H1 (cell line): ENCODE measurements around the gene INVS. TPM values are rescaled to one million over a fixed set of nuclear protein-coding genes. Genes with fewer than 3 reads are reported as not detected.

ENCODE experiments used
- CHD2 ChIP-seq: IDR thresholded peaks from 2 replicates; pipeline ENCODE4 v1.6.1; 2012; ENCODE audit warnings: low read length, improper control_type of control experiment
- SIRT6 ChIP-seq: IDR thresholded peaks from one replicate; pipeline ENCODE4 v1.7.1; 2012; ENCODE audit warnings: low read length, inconsistent platforms
- SP1 ChIP-seq: IDR thresholded peaks from 2 replicates; pipeline ENCODE4 v1.6.1; 2011; ENCODE audit warnings: low read depth, low read length
- TAF7 ChIP-seq: optimal IDR thresholded peaks from 2 replicates; pipeline ENCODE3; 2011; ENCODE audit warnings: low read depth, mild to moderate bottlenecking, inconsistent platforms, low read length, moderate library complexity, borderline replicate concordance
- TBP ChIP-seq: IDR thresholded peaks from 2 replicates; pipeline ENCODE4 v1.6.1; 2011; ENCODE audit warnings: low read depth, low read length, improper control_type of control experiment
- polyA plus RNA-seq, 7 experiments: library from polyadenylated mRNA; depleted of rRNA in 3 of 7; stranded (reverse) in 5 of 7; unstranded in 2 of 7; fragments of >200 nt in 5 of 7; fragments of 200-250 nt in 2 of 7; gene quantifications; 1 replicate in 5 of 7; 2 replicates in 1 of 7; 4 replicates in 1 of 7; pipeline versions ENCODE4 v1.2.1 to v1.2.3, GENCODE V29; 2011 to 2013; ENCODE audit warnings: missing spikeins in 2 of 7, mixed read lengths in 2 of 7
- total RNA-seq: library from RNA; stranded (reverse); fragmentation: NEBNext Ultra II Directional; extraction: Animal tissue kit (Norgen Biotek cat#: 25700); gene quantifications from 2 replicates; pipeline ENCODE4 v1.2.1, GENCODE V29; 2021
- TF ChIP-seq, protein P1 (sequence below): fragments of 300-600 bp; sonication (generic); IDR thresholded peaks from 2 replicates; pipeline ENCODE4 v1.7.1; 2012; ENCODE audit warnings: low read length, moderate library complexity, mild to moderate bottlenecking, inconsistent platforms; ENCODE audit not compliant: insufficient replicate concordance

INVS gene
- total and polyA plus RNA-seq, 2 of the 8 experiments (the other 6 are each of a cell fraction or from before 2014, with no cell fraction given), result 4.1 to 6.9 TPM

DNA sequence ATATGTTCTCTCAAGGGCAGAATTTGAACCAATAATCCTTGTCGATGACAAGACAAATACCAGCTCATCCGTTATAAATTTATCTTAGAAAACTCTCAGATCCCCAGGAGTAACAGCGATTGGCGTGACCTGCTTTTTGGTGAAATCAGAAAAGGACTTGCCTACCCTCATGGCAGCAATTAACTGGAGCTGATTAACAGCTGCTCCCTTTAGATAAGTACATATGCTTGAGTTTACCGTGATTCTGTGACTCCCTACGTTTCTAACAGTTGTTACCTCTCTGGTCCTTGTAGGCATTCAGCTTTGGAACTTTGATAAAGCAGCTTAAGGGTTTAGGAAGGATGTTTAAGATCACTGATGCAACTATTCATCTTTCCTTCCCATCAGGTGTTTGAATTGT lies 2.6 kb downstream of the INVS start (continued):
- TF ChIP-seq, protein P1, sequence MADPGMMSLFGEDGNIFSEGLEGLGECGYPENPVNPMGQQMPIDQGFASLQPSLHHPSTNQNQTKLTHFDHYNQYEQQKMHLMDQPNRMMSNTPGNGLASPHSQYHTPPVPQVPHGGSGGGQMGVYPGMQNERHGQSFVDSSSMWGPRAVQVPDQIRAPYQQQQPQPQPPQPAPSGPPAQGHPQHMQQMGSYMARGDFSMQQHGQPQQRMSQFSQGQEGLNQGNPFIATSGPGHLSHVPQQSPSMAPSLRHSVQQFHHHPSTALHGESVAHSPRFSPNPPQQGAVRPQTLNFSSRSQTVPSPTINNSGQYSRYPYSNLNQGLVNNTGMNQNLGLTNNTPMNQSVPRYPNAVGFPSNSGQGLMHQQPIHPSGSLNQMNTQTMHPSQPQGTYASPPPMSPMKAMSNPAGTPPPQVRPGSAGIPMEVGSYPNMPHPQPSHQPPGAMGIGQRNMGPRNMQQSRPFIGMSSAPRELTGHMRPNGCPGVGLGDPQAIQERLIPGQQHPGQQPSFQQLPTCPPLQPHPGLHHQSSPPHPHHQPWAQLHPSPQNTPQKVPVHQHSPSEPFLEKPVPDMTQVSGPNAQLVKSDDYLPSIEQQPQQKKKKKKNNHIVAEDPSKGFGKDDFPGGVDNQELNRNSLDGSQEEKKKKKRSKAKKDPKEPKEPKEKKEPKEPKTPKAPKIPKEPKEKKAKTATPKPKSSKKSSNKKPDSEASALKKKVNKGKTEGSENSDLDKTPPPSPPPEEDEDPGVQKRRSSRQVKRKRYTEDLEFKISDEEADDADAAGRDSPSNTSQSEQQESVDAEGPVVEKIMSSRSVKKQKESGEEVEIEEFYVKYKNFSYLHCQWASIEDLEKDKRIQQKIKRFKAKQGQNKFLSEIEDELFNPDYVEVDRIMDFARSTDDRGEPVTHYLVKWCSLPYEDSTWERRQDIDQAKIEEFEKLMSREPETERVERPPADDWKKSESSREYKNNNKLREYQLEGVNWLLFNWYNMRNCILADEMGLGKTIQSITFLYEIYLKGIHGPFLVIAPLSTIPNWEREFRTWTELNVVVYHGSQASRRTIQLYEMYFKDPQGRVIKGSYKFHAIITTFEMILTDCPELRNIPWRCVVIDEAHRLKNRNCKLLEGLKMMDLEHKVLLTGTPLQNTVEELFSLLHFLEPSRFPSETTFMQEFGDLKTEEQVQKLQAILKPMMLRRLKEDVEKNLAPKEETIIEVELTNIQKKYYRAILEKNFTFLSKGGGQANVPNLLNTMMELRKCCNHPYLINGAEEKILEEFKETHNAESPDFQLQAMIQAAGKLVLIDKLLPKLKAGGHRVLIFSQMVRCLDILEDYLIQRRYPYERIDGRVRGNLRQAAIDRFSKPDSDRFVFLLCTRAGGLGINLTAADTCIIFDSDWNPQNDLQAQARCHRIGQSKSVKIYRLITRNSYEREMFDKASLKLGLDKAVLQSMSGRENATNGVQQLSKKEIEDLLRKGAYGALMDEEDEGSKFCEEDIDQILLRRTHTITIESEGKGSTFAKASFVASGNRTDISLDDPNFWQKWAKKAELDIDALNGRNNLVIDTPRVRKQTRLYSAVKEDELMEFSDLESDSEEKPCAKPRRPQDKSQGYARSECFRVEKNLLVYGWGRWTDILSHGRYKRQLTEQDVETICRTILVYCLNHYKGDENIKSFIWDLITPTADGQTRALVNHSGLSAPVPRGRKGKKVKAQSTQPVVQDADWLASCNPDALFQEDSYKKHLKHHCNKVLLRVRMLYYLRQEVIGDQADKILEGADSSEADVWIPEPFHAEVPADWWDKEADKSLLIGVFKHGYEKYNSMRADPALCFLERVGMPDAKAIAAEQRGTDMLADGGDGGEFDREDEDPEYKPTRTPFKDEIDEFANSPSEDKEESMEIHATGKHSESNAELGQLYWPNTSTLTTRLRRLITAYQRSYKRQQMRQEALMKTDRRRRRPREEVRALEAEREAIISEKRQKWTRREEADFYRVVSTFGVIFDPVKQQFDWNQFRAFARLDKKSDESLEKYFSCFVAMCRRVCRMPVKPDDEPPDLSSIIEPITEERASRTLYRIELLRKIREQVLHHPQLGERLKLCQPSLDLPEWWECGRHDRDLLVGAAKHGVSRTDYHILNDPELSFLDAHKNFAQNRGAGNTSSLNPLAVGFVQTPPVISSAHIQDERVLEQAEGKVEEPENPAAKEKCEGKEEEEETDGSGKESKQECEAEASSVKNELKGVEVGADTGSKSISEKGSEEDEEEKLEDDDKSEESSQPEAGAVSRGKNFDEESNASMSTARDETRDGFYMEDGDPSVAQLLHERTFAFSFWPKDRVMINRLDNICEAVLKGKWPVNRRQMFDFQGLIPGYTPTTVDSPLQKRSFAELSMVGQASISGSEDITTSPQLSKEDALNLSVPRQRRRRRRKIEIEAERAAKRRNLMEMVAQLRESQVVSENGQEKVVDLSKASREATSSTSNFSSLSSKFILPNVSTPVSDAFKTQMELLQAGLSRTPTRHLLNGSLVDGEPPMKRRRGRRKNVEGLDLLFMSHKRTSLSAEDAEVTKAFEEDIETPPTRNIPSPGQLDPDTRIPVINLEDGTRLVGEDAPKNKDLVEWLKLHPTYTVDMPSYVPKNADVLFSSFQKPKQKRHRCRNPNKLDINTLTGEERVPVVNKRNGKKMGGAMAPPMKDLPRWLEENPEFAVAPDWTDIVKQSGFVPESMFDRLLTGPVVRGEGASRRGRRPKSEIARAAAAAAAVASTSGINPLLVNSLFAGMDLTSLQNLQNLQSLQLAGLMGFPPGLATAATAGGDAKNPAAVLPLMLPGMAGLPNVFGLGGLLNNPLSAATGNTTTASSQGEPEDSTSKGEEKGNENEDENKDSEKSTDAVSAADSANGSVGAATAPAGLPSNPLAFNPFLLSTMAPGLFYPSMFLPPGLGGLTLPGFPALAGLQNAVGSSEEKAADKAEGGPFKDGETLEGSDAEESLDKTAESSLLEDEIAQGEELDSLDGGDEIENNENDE, result no peak
- no peak for TF ChIP-seq SP1
- no peak for TF ChIP-seq CHD2
- no peak for TF ChIP-seq SIRT6
- no peak for TF ChIP-seq TBP
- TF ChIP-seq TAF7, result no peak
- TF ChIP-seq, all 59 proteins: peak for 0
